Lower leg skin (tissue), 4 donors: Measurements from ENCODE around the gene SAPCD1. TPM values are rescaled to one million over a fixed set of nuclear protein-coding genes. Genes with fewer than 3 reads are reported as not detected.

Source experiments
- DNase-seq, 2 donors: peaks; one replicate each; pipeline ENCODE4 v3.0.0-alpha.2; 2019; ENCODE audit warnings: low spot score in 2 of 2
- H3K4me3 ChIP-seq: fragments of 200-600 bp; sonication (generic); 2 replicates; pipeline ENCODE4 v1.5.1; 2017; ENCODE audit warnings: mild to moderate bottlenecking, low read depth; ENCODE audit not compliant: poor library complexity, severe bottlenecking
- CTCF ChIP-seq, 3 donors: fragments of 450-650 bp; IDR thresholded peaks; one replicate each; pipeline ENCODE4 v1.5.1; 2016; ENCODE audit warnings: antibody characterized with exemption in 3 of 3, mild to moderate bottlenecking in 3 of 3, moderate library complexity in 2 of 3
- POLR2A ChIP-seq, 2 donors: fragments of 450-650 bp; IDR thresholded peaks; one replicate each; pipeline ENCODE4 v1.6.1; 2016 to 2017; ENCODE audit warnings: antibody characterized with exemption in 2 of 2, mild to moderate bottlenecking in 1 of 2, moderate library complexity in 1 of 2
- WGBS, 2 donors: methylation state at CpG; one replicate each; pipeline ENCODE4 v1.1.5; 2018; 5-methylcytosine and 5-hydroxymethylcytosine counted together
- intact Hi-C: fragments of 100-400 bp; cut with DNase I; formaldehyde crosslinking; loops from one replicate; pipeline ENCODE4 v1.15.0; 2023; ENCODE audit warnings: low total_unique reads
- total RNA-seq, 4 donors: library from RNA; depleted of rRNA; stranded (reverse); fragments of >200 nt; gene quantifications; one replicate each; pipeline ENCODE4 v1.1.0, GENCODE V29; 2016

The SAPCD1 gene
- total RNA-seq, 4 donors from 2014 or later = 25.3 to 80.6 (median 55.3) TPM

- 56 to 60% methylated on average over 1 of the region's 1 CpG for WGBS, 2 donors
- DNase-seq = no peak
These were observed 44.2 kb upstream of the SAPCD1 start for GRCh38 chr6:31718265-31718664.

GRCh38 chr6:31719001-31719400 lies 43.5 kb upstream of the SAPCD1 start:
- TF ChIP-seq CTCF (IDR thresholded peaks at IDR 0.05) (no peak), POLR2A (IDR thresholded peaks at IDR 0.05) (no peak)
- WGBS, 2 donors = 73 to 78% methylated on average over 6 of the region's 6 CpGs
- no peak overlapping the region for H3K4me3 ChIP-seq
- intact Hi-C loops = no loop called here
- no peak for DNase-seq

More at GRCh38 chr6:31718265-31718664, 44.2 kb upstream of the SAPCD1 start:
- intact Hi-C loops = no loop called here
- H3K4me3 ChIP-seq = no peak overlapping the region
- TF ChIP-seq POLR2A (IDR thresholded peaks at IDR 0.05) = no peak

- intact Hi-C loops = no loop called here
- no peak for DNase-seq
- H3K4me3 ChIP-seq = no peak overlapping the region
- TF ChIP-seq POLR2A (IDR thresholded peaks at IDR 0.05) (no peak), CTCF (IDR thresholded peaks at IDR 0.05) (no peak)
- WGBS, 2 donors = 50 to 59% methylated on average over 5 of the region's 5 CpGs
These were observed 42.2 kb upstream of the SAPCD1 start for GRCh38 chr6:31720196-31720770.

- TF ChIP-seq POLR2A (IDR thresholded peaks at IDR 0.05) = no peak
- no peak for TF ChIP-seq CTCF (IDR thresholded peaks at IDR 0.05)
- 80 to 91% methylated on average over 4 of the region's 4 CpGs for WGBS, 2 donors
- intact Hi-C loops = no loop called here
- H3K4me3 ChIP-seq = no peak within 1 kb of the TSS
- no peak for DNase-seq
These were observed 41.0 kb upstream of the SAPCD1 start, which contains the start of gene LY6G6C for GRCh38 chr6:31721351-31722020. LY6G6C (minus strand) TSS chr6:31721746; CDS start chr6:31721679, 67 bp downstream.

- intact Hi-C loops = no loop called here
- DNase-seq = no peak
- TF ChIP-seq POLR2A (IDR thresholded peaks at IDR 0.05) = no peak
- no peak for TF ChIP-seq CTCF (IDR thresholded peaks at IDR 0.05)
- no peak overlapping the region for H3K4me3 ChIP-seq
- 78% methylated on average over 3 of the region's 3 CpGs for WGBS, 2 donors
These were observed 40.3 kb upstream of the SAPCD1 start for GRCh38 chr6:31722173-31722572.

GRCh38 chr6:31723245-31723979 lies 39.0 kb upstream of the SAPCD1 start, which contains the start of gene MPIG6B:
MPIG6B (plus strand) TSS chr6:31723373; CDS start chr6:31723384, 11 bp downstream.
- intact Hi-C loops = no loop called here
- TF ChIP-seq CTCF (IDR thresholded peaks at IDR 0.05) (no peak), POLR2A (IDR thresholded peaks at IDR 0.05) (no peak)

More at GRCh38 chr6:31723245-31723979, 39.0 kb upstream of the SAPCD1 start, which contains the start of gene MPIG6B:
- no peak for DNase-seq
- H3K4me3 ChIP-seq = no peak within 1 kb of the TSS
- WGBS, 2 donors = 74 to 82% methylated on average over 37 to 46 of the region's 46 CpGs
